SJSA1 (cell line): Measurements from ENCODE around the gene DSE. TPM values are rescaled to one million over a fixed set of nuclear protein-coding genes. Genes with fewer than 3 reads are reported as not detected.
A peak's percentile ranks its signal among the peaks of the same experiment; 100 is the strongest.

Experiments
- DNase-seq, 2 experiments: peaks; one replicate each; pipeline ENCODE4 v3.0.0-alpha.2; 2015 to 2020; ENCODE audit warnings: low spot score in 2 of 2, low read depth in 1 of 2
- H3K27ac ChIP-seq: fragments of 250-450 bp; sonication (Bioruptor Pico); 2 replicates; pipeline ENCODE4 v1.5.1; 2020; ENCODE audit warnings: mild to moderate bottlenecking, moderate library complexity
- H3K27me3 ChIP-seq: fragments of 250-450 bp; sonication (Bioruptor Pico); replicated peaks from 2 replicates; pipeline ENCODE4 v1.5.1; 2020; ENCODE audit warnings: mild to moderate bottlenecking, moderate library complexity
- H3K36me3 ChIP-seq: fragments of 250-450 bp; sonication (Bioruptor Pico); 2 replicates; pipeline ENCODE4 v1.5.1; 2020; ENCODE audit warnings: mild to moderate bottlenecking
- H3K4me1 ChIP-seq: fragments of 250-450 bp; sonication (Bioruptor Pico); replicated peaks from 2 replicates; pipeline ENCODE4 v1.6.1; 2021; ENCODE audit warnings: mild to moderate bottlenecking
- H3K4me3 ChIP-seq: fragments of 250-450 bp; sonication (Bioruptor Pico); 2 replicates; pipeline ENCODE4 v1.5.1; 2020; ENCODE audit warnings: mild to moderate bottlenecking
- H3K9me3 ChIP-seq: fragments of 250-450 bp; sonication (Bioruptor Pico); replicated peaks from 2 replicates; pipeline ENCODE4 v1.5.1; 2020; ENCODE audit warnings: mild to moderate bottlenecking
- total RNA-seq: library from RNA; depleted of rRNA; stranded (reverse); fragments of >200 nt; shearing (Covaris generic); gene quantifications from 2 replicates; pipeline ENCODE4 v1.2.3, GENCODE V29; 2014

DSE gene
- total RNA-seq, 1 experiment from 2014 or later: 35.1 TPM

DNA sequence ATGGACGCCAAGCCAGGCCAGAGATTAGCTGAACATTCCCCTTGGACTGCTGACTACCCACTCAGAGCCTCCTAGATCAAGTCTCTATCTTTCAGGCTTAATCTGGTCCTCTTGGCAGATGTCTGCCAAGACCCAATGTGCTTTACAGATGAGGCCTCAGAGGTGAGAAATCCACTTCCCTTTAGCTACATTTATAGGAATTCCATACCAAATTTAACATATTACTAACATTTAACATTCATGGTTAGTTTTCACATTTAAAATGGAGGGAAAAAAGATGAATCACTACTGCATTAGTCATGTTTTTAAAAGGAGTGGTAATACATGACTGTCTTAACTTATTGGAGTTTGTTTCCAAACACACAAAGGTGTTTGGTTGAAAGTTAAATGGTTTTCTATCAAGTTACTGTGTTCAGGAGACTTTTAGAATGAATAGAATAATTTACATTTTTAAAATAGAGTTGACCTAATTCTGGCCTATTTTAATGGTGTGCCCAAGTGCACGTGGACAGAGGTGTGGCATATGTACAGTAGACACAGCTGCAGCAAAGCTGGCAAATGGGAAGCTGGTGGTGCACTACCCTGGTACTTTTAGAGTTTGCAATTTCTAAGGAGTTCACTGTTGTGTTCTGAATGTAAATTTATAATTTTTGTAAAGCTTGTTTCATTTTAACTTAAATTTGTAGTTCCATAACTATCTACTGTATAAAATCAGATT, 48.5 kb downstream of the DSE start:
- Histone ChIP-seq H3K4me3 (no peak overlapping the region), H3K36me3 (no peaks in the 10 kb centered on the region), H3K4me1 (peaks cover 8% of the 10 kb centered on the region), H3K27me3 (no peaks in the 10 kb centered on the region), H3K9me3 (no peaks in the 10 kb centered on the region), H3K27ac (no peak overlapping the region)
- DNase-seq: no peak

- DNase-seq: no peak
- H3K27ac ChIP-seq: no peak overlapping the region
- H3K4me1 ChIP-seq: peaks cover 8% of the 10 kb centered on the region
- H3K4me3 ChIP-seq: no peak overlapping the region
- H3K36me3 ChIP-seq: no peaks in the 10 kb centered on the region
- no peaks in the 10 kb centered on the region for H3K9me3 ChIP-seq
- H3K27me3 ChIP-seq: no peaks in the 10 kb centered on the region
Measured at GRCh38 chr6:116420341-116420740, 49.6 kb downstream of the DSE start.

DNA sequence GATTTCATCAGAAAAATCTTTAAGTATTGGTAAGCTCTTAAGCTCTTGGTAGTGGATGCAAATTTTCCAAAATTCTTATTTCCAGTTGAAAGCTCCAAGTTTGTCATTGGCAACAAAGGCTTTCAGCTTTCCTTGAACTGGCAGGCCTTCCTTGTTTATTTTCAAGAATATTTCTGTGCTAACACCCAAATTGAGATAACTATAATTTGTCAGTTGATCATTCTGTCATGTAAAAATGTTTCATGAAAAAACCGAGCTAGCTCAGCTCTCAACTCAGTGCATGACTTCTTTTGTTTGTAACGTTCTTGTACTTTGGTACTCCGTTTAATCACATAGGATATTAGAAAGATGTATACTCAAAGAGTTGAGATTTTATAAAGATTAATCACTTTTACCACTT, 51.5 kb downstream of the DSE start:
- Histone ChIP-seq H3K9me3 (no peaks in the 10 kb centered on the region), H3K36me3 (peaks cover 3% of the 10 kb centered on the region), H3K27me3 (no peaks in the 10 kb centered on the region), H3K4me1 (peaks cover 8% of the 10 kb centered on the region), H3K4me3 (no peak overlapping the region), H3K27ac (no peak overlapping the region)
- DNase-seq: no peak

GRCh38 chr6:116424001-116424400, 53.3 kb downstream of the DSE start:
- peaks cover 4% of the 10 kb centered on the region for H3K4me1 ChIP-seq
- no peak for DNase-seq
- no peak overlapping the region for H3K27ac ChIP-seq
- no peaks in the 10 kb centered on the region for H3K9me3 ChIP-seq
- no peaks in the 10 kb centered on the region for H3K27me3 ChIP-seq
- peaks cover 9% of the 10 kb centered on the region for H3K36me3 ChIP-seq
- H3K4me3 ChIP-seq: no peak overlapping the region

GRCh38 chr6:116426551-116426950, 55.8 kb downstream of the DSE start:
- DNase-seq: no peak
- Histone ChIP-seq H3K27ac (no peak overlapping the region), H3K9me3 (no peaks in the 10 kb centered on the region), H3K4me1 (no peaks in the 10 kb centered on the region), H3K4me3 (no peak overlapping the region), H3K36me3 (peaks cover 12% of the 10 kb centered on the region), H3K27me3 (no peaks in the 10 kb centered on the region)

DNA sequence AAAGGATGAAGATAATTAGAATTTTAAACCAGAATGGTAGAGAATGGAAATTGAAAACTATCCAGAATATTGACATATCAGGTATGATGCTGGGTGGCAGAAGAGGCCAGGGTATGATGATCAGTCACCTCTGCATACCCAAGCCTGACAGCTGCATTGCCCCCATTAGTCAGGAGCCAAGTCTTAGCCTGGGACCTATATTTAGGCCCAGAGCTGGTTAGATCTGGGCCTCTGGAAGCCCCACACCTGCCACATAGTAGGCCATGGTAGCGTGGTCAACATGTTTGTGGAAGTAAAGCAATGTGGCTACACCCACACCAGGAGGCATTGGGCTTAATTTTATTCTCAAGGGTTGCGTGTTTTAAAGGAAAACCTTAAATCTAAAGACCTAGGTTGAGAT, 58.4 kb downstream of the DSE start:
- no peaks in the 10 kb centered on the region for H3K27me3 ChIP-seq
- H3K9me3 ChIP-seq: no peaks in the 10 kb centered on the region
- peaks cover 12% of the 10 kb centered on the region for H3K36me3 ChIP-seq
- H3K27ac ChIP-seq: no peak overlapping the region
- H3K4me1 ChIP-seq: no peaks in the 10 kb centered on the region
- DNase-seq: no peak
- no peak overlapping the region for H3K4me3 ChIP-seq

DNA sequence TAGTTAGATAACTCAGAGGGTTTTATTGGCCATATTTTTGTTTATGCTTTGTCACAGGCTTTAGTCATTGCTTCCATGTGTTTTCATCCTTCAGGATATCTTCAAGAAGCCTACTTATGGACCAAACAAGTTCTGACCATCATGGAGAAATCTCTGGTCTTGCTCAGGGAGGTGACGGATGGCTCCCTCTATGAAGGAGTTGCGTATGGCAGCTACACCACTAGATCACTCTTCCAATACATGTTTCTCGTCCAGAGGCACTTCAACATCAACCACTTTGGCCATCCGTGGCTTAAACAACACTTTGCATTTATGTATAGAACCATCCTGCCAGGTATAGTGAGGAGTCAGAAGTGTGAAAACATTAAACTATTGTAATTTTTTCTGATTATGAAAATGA, 60.1 kb downstream of the DSE start:
- Histone ChIP-seq H3K4me1 (no peaks in the 10 kb centered on the region), H3K27ac (no peak overlapping the region), H3K4me3 (no peak overlapping the region), H3K9me3 (no peaks in the 10 kb centered on the region), H3K36me3 (peaks cover 12% of the 10 kb centered on the region), H3K27me3 (no peaks in the 10 kb centered on the region)
- no peak for DNase-seq

DNA sequence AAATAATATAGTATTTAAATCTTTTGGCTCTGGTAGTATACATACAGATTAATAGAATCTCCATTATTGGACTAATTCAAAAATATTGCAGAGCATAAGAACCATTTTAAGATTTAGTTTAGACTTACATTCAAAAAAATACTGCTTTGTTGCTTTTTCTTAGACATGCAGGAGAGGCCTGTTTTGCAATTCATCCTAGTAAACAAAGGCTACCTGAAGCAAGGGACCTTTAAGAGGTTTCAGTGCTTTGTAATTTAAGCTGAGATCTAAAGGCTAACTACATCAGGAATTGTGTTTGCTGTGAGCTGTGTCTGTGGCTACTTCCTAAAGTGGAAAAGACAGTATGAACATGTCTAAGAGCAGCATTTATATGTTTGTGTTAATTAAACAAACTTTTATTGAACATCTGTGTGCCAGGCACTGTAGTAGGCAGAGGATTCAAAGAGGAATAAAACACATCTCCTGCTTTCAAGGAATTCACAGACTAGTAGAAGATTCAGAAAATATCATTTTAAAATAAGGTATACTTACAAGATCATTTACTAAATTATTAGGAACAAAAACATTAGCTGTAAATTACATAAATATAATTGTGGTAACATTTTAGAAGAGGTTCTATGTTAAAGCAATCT, 61.3 kb downstream of the DSE start:
- Histone ChIP-seq H3K27me3 (no peaks in the 10 kb centered on the region), H3K9me3 (no peaks in the 10 kb centered on the region), H3K27ac (no peak overlapping the region), H3K4me1 (no peaks in the 10 kb centered on the region), H3K36me3 (peaks cover 9% of the 10 kb centered on the region; the same call in 1 of the 2 replicates), H3K4me3 (no peak overlapping the region)
- no peak for DNase-seq

GRCh38 chr6:116433206-116433712, 62.5 kb downstream of the DSE start:
- H3K36me3 ChIP-seq: 0 out of 2 replicates have a peak, but pooled peaks cover 3% of the 10 kb centered on the region
- no peaks in the 10 kb centered on the region for H3K4me1 ChIP-seq
- no peak overlapping the region for H3K4me3 ChIP-seq

GRCh38 chr6:116434056-116434725, 63.4 kb downstream of the DSE start:
- peaks cover 9% of the 10 kb centered on the region for H3K4me1 ChIP-seq
- no peak for DNase-seq
- no peak overlapping the region for H3K27ac ChIP-seq
- 0 out of 2 replicates have a peak, but pooled peaks cover 3% of the 10 kb centered on the region for H3K36me3 ChIP-seq
- no peaks in the 10 kb centered on the region for H3K27me3 ChIP-seq
- H3K4me3 ChIP-seq: no peak overlapping the region
- H3K9me3 ChIP-seq: no peaks in the 10 kb centered on the region

More at GRCh38 chr6:116433206-116433712, 62.5 kb downstream of the DSE start:
- no peak for DNase-seq
- no peaks in the 10 kb centered on the region for H3K27me3 ChIP-seq
- no peaks in the 10 kb centered on the region for H3K9me3 ChIP-seq
- no peak overlapping the region for H3K27ac ChIP-seq

DNA sequence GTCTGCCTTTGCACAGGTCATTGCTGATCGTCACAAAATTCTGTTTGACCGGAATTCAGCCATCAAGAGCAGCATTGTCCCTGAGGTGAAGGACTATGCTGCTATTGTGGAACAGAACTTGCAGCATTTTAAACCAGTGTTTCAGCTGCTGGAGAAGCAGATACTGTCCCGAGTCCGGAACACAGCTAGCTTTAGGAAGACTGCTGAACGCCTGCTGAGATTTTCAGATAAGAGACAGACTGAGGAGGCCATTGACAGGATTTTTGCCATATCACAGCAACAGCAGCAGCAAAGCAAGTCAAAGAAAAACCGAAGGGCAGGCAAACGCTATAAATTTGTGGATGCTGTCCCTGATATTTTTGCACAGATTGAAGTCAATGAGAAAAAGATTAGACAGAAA, 65.8 kb downstream of the DSE start:
- H3K27me3 ChIP-seq: no peaks in the 10 kb centered on the region
- peaks cover 16% of the 10 kb centered on the region for H3K4me1 ChIP-seq
- H3K36me3 ChIP-seq: no peaks in the 10 kb centered on the region
- DNase-seq: no peak
- no peak overlapping the region for H3K4me3 ChIP-seq
- H3K27ac ChIP-seq: no peak overlapping the region
- H3K9me3 ChIP-seq: no peaks in the 10 kb centered on the region

DNA sequence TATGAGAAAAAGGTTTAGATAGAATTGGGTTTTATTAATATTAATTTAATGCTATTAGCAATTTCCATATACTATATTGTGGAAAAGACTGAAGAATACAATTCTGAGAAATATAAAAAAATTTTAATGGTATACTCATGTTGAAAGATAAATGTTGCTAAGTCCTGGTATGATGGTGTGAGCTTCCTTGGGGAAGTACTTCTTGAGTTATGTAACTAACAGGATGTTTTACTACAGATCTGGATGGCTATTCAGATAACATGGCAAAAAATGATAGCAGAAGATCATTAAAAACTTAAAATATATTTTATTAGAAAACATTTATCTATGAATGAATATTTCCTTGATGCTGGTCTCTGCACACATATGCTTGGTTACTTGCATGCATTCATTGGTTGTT, 66.9 kb downstream of the DSE start:
- Histone ChIP-seq H3K4me1 (peaks cover 16% of the 10 kb centered on the region), H3K4me3 (no peak overlapping the region), H3K36me3 (no peaks in the 10 kb centered on the region), H3K27me3 (no peaks in the 10 kb centered on the region), H3K27ac (no peak overlapping the region), H3K9me3 (no peaks in the 10 kb centered on the region)
- DNase-seq: no peak

- H3K4me3 ChIP-seq: no peak overlapping the region
- no peaks in the 10 kb centered on the region for H3K36me3 ChIP-seq
- no peak overlapping the region for H3K27ac ChIP-seq
- peaks cover 24% of the 10 kb centered on the region for H3K4me1 ChIP-seq
- peak in 1 of 2 experiments; percentile 12 for DNase-seq
- H3K27me3 ChIP-seq: no peaks in the 10 kb centered on the region
- H3K9me3 ChIP-seq: no peaks in the 10 kb centered on the region
Measured at GRCh38 chr6:116438590-116439448, 68.1 kb downstream of the DSE start.
